Measurements from ENCODE around the gene MESP2.
A peak's percentile ranks its signal among the peaks of the same experiment; 100 is the strongest.
"Not testable (repeated sequence)": the region's sequence is repeated elsewhere in the genome, so short reads cannot be mapped to it uniquely, and the experiment has no call there.

The MESP2 gene

GRCh38 chr15:89781891-89782618 is 5.9 kb downstream of the MESP2 start:
- DNase-seq = no peak

DNA sequence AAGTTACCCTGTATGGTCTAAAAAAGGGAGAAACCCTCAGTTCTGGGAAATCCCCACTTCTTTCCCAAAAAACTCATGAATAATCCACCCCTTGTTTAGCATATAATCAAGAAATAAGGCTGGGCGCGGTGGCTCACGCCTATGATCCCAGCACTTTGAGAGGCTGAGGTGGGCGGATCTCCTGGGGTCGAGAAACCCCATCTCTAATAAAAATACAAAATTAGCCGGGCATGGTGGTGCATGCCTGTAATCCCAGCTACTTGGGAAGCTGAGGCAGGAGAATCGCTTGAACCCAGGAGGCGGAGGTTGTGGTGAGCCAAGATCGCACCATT is 6.5 kb downstream of the MESP2 start:
- DNase-seq = not testable (repeated sequence)

DNA sequence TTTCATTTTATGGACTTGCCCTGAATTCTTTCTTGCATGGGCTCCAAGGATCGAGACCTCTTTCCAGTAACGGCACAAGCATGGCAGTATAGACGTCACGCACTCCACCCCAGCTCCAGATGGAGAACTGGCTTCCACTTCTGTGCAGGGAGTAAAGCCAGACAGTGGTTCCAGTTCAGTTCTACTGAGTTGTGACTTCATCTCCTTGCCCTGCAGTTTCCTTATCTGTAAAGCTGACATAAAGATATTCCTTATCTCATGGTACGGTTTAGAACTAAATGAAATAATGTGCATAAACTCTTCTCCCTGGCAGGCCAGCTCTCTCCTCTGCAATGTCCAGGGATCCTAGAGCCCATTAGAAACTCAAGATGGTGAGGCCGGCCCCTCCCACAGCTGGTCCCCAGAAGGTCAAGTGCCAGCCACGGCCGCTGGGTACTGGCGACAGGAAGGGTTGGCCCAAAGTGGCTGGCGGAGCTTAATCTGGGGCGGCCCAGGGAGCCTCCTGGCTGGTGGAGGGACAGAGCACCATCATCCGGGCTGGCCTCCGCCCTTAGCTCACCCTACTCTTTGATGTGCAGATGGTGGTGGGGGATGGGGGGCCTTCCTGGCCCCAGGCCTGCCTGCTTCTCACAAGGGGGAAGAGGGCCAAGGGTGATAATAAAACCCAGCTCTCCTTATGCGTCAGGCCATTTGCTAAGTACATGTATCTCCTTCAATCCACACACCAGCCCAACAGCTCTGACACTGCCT is 7.2 kb downstream of the MESP2 start:
- no peak for DNase-seq

DNA sequence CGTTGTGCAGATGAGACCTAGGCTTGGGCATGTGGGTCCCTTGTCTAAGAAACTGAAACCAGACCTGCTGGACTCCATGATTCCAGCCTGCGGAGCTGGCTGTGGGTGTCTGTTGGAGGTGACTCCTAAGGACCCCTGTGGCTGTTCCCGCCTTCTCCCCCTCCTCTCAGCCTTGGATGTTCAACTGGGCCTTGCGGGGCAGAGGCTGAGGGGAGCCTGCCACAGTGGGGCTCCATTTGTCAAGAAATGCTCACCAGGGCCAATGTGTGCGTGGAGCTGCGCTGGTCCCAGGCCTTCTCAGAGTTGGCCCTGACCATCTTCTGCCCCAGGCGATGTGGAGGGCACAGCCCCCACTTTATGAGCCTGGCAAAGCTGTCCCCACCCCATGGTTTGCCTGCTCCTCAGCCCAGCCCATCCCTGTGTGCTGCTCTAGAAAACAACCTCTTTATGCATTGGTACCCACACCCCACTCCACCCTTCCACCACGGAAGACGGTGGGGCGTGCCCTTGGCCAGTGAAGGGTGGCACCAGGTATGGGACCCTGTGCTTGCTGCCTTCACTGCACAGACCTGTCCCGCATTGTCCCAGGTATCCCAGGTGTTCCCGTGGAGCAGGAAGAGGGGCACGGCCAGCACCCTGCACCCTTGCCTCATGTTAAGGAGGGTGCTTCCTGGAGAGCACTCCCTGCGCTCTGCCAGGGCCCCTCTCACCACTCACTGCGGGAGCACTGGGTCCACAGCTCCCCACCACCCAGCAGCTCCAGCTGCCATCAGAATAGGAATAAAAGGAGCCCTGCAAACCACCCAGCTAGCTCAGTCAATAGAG is 7.9 kb downstream of the MESP2 start:
- DNase-seq = no peak

DNA sequence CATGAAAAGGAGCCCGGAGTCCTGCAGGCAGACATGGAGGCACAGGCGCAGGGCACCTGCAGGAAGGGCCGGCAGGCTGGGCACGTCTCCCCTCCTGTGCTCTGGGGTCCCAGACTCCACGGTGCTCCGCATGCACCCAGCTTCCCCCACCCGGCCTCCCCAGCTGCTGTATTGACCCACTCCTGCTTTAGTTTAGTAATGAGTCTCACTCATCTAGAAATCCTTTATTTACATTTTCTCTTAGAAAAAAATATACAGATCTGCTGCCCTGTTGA is 8.5 kb downstream of the MESP2 start:
- peak; percentile 23 for DNase-seq

- peak; percentile 11 for DNase-seq
Measured at GRCh38 chr15:89785064-89785773, 9.1 kb downstream of the MESP2 start.

- no peak for DNase-seq
Measured at GRCh38 chr15:89785774-89786140, 9.6 kb downstream of the MESP2 start.

GRCh38 chr15:89787944-89788343 is 11.8 kb downstream of the MESP2 start:
- DNase-seq = no peak

- DNase-seq = not testable (repeated sequence)
Measured at GRCh38 chr15:89788585-89788984, 12.5 kb downstream of the MESP2 start.

DNA sequence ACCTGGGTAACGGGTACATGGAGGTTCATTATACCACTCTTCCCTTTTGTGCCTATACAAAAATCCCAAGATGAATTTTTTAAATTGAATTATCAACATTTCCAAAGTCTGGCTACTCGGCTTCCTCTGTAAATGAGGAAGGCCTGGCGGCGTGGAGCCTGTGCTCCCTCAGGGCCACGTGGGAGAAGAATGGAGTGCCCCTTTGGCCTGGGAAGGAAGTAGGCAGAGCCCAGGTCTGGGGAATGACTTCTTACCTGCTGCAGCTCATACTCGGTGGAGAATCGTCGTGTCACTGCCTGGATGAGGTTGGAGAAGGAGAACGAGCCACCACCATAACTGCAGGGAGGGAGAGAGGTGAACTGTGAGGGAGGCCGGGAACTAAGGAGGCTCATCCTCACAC is 14.1 kb downstream of the MESP2 start:
- no peak for DNase-seq

GRCh38 chr15:89790661-89791060 is 14.5 kb downstream of the MESP2 start:
- no peak for DNase-seq

DNA sequence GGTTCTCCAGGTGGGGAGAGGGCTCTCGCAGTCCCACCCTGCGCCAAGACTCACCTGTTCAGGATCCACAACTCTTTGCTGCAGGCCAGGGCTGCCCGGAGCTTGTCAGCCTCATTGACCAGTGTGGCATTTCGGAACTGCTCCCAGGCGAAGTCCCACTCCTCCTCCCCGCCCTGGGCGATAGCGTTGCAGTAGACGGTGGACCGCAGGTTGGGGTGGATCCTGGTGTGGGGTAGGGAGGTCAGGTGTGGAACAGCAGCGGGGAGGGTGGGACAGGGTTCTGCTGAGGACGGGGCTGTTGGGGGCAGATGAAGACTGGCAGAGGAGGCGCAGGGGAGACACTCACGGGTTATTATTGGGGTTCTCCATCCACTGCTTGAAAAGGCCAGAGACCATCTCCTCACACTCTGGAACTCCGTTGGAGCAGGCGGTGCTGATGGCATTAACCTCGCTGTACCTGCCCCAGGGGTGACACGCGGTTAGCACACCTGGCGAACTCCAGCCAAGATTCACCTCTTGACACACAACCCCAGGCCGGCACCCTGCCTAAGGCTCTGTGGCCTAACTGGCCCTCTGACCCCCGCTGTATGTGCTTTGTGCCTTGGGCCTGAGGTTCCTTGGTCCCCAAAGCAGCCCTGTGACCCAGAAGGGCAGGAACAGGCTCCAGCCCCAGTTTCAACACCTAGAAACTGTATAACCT is 16.1 kb downstream of the MESP2 start:
- DNase-seq = no peak

- DNase-seq = peak; percentile 21
Measured at GRCh38 chr15:89794627-89795241, 18.6 kb downstream of the MESP2 start.

DNA sequence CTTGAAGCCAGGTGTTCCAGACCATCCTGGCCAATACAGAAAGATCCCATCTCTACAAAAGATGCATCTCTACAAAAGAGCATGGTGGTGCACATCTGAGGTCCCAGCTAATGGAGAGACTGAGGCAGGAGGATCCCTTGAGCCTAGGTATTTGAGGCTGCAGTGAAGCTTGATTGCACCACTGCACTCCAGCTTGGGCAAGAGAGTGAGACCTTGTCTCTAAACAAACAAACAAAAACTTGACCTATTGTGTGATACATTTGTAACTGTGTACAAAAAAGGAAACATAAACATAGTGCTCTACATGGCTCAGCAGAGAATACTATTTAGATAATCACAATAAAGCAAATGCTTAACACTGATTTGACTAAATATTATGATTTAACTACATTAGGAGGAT is 19.9 kb downstream of the MESP2 start:
- no peak for DNase-seq

DNA sequence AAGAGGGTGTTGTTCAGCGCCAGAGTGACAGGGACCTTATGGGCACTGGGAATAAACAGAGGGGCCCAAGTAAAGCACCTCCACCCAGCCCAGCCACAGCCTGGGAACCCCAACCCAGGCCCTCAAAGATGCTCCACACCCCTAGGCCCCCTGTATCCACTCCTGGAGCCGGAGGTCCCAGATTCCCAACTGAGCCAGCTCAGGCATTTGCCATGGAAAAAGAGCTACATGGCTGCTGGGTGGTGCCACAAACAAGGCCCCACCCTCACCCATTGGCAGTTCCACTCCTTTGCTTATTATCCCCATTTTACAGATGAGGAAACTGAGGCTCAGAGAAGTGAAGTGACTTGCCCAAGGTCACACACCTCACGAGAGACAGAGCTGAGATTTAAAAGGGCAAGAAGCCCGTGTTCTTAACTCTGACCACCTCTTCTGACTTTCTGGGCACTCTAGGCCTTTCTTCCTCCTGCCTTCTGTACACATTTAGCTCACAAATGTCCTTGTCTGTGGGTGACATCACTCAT is 21.6 kb downstream of the MESP2 start:
- DNase-seq = no peak

GRCh38 chr15:89799011-89799911 is 23.1 kb downstream of the MESP2 start:
- no peak for DNase-seq

- DNase-seq = no peak
Measured at GRCh38 chr15:89799918-89800498, 23.9 kb downstream of the MESP2 start.

DNA sequence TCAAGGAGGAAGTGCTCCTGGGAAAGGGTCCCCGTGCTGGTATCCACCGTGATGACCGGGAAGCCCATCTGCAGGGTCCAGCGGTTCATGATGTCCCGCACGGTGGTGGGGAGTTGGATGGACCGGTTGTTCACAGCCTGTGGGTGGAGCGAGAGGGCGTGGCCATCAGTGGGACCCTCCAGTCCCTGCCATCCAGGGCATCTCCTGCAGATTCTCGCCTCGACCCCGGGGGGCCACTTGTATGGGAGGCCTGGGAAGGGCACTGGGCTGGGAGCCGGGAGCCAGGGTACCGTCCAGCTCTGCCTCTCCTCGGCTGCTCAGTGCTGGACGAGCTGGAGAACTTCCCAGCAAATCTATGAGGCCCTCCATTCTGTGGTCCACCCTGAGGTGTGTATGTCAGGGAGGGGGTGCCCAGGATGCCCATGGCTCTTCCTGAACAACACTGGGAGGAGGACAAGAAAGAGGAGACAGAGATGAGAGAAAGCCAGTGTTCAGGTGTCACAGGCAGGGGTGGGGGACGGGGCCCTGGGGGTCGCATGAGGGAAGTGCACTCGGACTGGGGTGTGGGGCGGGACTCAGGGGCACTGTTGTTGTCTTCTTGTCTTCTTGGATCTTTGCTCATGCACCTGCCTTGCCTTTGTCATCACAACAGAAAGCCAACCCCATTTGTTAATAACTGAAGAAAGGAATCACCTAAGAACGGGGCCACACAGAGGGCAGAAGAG is 25.5 kb downstream of the MESP2 start:
- DNase-seq = no peak

DNA sequence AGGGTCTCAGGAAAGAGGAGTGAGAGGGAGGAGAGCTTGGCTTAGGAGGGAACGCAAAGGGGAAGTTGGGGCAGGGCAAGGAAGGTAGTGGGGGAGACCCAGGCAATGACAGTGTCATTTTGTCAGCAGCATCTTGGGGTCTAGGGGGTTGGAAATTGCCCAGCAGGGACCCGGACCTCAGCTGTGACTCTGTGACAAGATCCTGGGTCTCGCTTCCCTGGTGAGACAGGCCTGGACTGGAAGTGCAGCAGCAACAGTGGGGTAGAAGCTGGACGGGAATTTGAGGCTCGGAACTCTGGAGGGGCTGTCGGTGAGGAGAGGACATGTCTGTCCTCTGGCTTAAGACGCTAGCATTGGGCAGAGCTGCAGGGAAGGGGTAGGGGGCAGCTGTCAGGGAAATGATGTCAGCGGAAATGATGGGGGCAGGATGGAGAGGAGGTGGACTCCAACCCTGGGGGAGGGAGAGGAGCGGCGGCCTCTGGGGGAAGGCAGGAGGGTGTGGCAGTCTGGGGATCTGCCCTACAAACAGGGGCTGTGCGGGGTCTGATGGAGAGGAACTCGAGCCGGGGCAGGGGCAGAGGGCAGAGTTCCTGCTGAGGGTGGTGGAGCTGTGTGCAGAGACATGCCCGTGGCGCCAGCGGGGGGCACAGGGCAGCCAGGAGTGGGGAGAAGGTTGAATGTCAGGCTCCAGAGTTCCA is 26.2 kb downstream of the MESP2 start:
- DNase-seq = no peak

Data from NCI-H345 (cell line).